ENCODE data around the gene C20orf202. TPM values are rescaled to one million over a fixed set of nuclear protein-coding genes. Genes with fewer than 3 reads are reported as not detected.

The C20orf202 gene
- total RNA-seq, 4 donors from 2014 or later, result 0.49 to 1.4 (median 0.52) TPM; not detected in 1

- no peak overlapping the region for H3K4me3 ChIP-seq (ENCODE audit: low read depth, poor library complexity, severe bottlenecking)
- intact Hi-C loops (cut with DNase I; ENCODE audit: low total_unique reads), result no loop called here
- peak in 1 of 3 donors; percentile 9 for TF ChIP-seq CTCF (IDR thresholded peaks at IDR 0.05)
- no peak for TF ChIP-seq POLR2A (IDR thresholded peaks at IDR 0.05)
- WGBS, 2 donors, result 22 to 34% methylated on average over 13 of the region's 13 CpGs
- no peak for DNase-seq (ENCODE audit: low spot score in 2 of 2)
These were observed 19.0 kb upstream of the C20orf202 start for GRCh38 chr20:1184260-1184637.

- peak within 1 kb of the TSS; percentile 30 for H3K4me3 ChIP-seq (ENCODE audit: low read depth, poor library complexity, severe bottlenecking)
- no peak for DNase-seq (ENCODE audit: low spot score in 2 of 2)
- 0 to 3% methylated on average over 1 to 40 of the region's 76 CpGs for WGBS, 2 donors
- intact Hi-C loops (cut with DNase I; ENCODE audit: low total_unique reads), result loop anchor here (5.0 kb wide), 1 partner anchor 362 kb away; no protein-coding TSS in a partner anchor
- no peak for TF ChIP-seq POLR2A (IDR thresholded peaks at IDR 0.05)
- TF ChIP-seq CTCF (IDR thresholded peaks at IDR 0.05), result no peak
These were observed 18.5 kb upstream of the C20orf202 start, which contains the start of gene TMEM74B for GRCh38 chr20:1184638-1185315. Gene TMEM74B, minus strand, starts transcription at chr20:1184981. Its CDS starts 1,180 bp downstream, at chr20:1183801.

GRCh38 chr20:1185316-1185741, 17.9 kb upstream of the C20orf202 start:
- intact Hi-C loops (cut with DNase I; ENCODE audit: low total_unique reads), result loop anchor here (5.0 kb wide), 1 partner anchor 363 kb away; no protein-coding TSS in a partner anchor
- TF ChIP-seq CTCF (IDR thresholded peaks at IDR 0.05) (no peak), POLR2A (IDR thresholded peaks at IDR 0.05) (no peak)
- peak overlapping the region; percentile 30 for H3K4me3 ChIP-seq (ENCODE audit: low read depth, poor library complexity, severe bottlenecking)
- WGBS, 2 donors, result 0 to 3% methylated on average over 8 to 11 of the region's 54 CpGs
- no peak for DNase-seq (ENCODE audit: low spot score in 2 of 2)

- TF ChIP-seq CTCF (IDR thresholded peaks at IDR 0.05) (no peak), POLR2A (IDR thresholded peaks at IDR 0.05) (no peak)
- WGBS, 2 donors, result 7 to 12% methylated on average over 19 of the region's 20 CpGs
- intact Hi-C loops (cut with DNase I; ENCODE audit: low total_unique reads), result loop anchor here (5.0 kb wide), 1 partner anchor 364 kb away; no protein-coding TSS in a partner anchor
- H3K4me3 ChIP-seq (ENCODE audit: low read depth, poor library complexity, severe bottlenecking), result no peak overlapping the region
- DNase-seq (ENCODE audit: low spot score in 2 of 2), result no peak
These were observed 17.4 kb upstream of the C20orf202 start for GRCh38 chr20:1185790-1186334.

GRCh38 chr20:1186367-1186991, 16.8 kb upstream of the C20orf202 start:
- no peak for TF ChIP-seq CTCF (IDR thresholded peaks at IDR 0.05)
- no peak for TF ChIP-seq POLR2A (IDR thresholded peaks at IDR 0.05)
- no peak for DNase-seq (ENCODE audit: low spot score in 2 of 2)
- intact Hi-C loops (cut with DNase I; ENCODE audit: low total_unique reads), result loop anchor here (5.0 kb wide), 1 partner anchor 364 kb away; no protein-coding TSS in a partner anchor
- H3K4me3 ChIP-seq (ENCODE audit: low read depth, poor library complexity, severe bottlenecking), result no peak overlapping the region
- WGBS, 2 donors, result 72 to 86% methylated on average over 13 of the region's 13 CpGs

All from lower leg skin (tissue), 4 donors.